Measurements from ENCODE around the gene ERO1A. TPM values are rescaled to one million over a fixed set of nuclear protein-coding genes. Genes with fewer than 3 reads are reported as not detected.
A peak's percentile ranks its signal among the peaks of the same experiment; 100 is the strongest.

Gene ERO1A
- total and polyA plus RNA-seq, 2 of the 4 experiments (the other 2 are of a cell fraction), result 29.7 to 44.6 TPM

GRCh38 chr14:52660832-52661231, 34.5 kb downstream of the ERO1A start:
- in situ Hi-C loops (cut with MboI; ENCODE audit: low sequenced_read_pairs) (no loop called here), dilution Hi-C loops (cut with HindIII; ENCODE audit: low sequenced_read_pairs, unreplicated experiment) (no loop called here), intact Hi-C loops (cut with micrococcal nuclease) (loop anchor here (5.0 kb wide), 1 partner anchor 39 kb away; no protein-coding TSS in a partner anchor)
- Histone ChIP-seq H3K4me1 (ENCODE audit: control insufficient read depth, insufficient read depth, low read length) (no peaks in the 10 kb centered on the region), H3K9me3 (ENCODE audit: control insufficient read depth, insufficient read depth, low read length) (no peaks in the 10 kb centered on the region), H2BK15ac (ENCODE audit: low read depth, low read length) (no peak overlapping the region), H4K91ac (ENCODE audit: insufficient read depth, low read depth, low read length) (no peak overlapping the region), H3K4me2 (ENCODE audit: low read depth, low read length) (no peak overlapping the region), H3K23ac (ENCODE audit: low read depth, low read length) (0 out of 2 replicates have a peak overlapping the region, but pooled peaks have one; percentile 10), H2BK20ac (ENCODE audit: low read depth, low read length) (no peak overlapping the region), H2BK5ac (ENCODE audit: low read depth, low read length, poor library complexity, severe bottlenecking) (no peak overlapping the region), H2AK5ac (ENCODE audit: low read depth, low read length) (no peak overlapping the region), H2AK9ac (replicated peaks; ENCODE audit: low read depth, low read length, poor library complexity) (no peak overlapping the region), H3K18ac (ENCODE audit: low read depth, low read length) (no peak overlapping the region), H4K5ac (ENCODE audit: low read depth, low read length) (no peak overlapping the region), H3K36me3 (ENCODE audit: control insufficient read depth, insufficient read depth, low read length) (peaks cover 10% of the 10 kb centered on the region), H3K4me3 (ENCODE audit: insufficient read depth, low read depth, low read length) (no peak overlapping the region), H3K79me1 (ENCODE audit: low read depth in 1 of 2, low read length in 2 of 2) (peaks cover 5 to 9% of the 10 kb centered on the region in 2 experiments; a peak in 2 of 4 replicates), H3K9ac (ENCODE audit: low read depth, low read length) (no peak overlapping the region), H2AFZ (replicated peaks; ENCODE audit: low read length, poor library complexity) (no peak overlapping the region), H2BK120ac (ENCODE audit: low read depth, low read length) (no peak overlapping the region), H3K9me1 (ENCODE audit: insufficient read depth, low read length) (0 out of 2 replicates have a peak, but pooled peaks cover 4% of the 10 kb centered on the region), H4K8ac (ENCODE audit: low read depth in 2 of 2, low read length in 2 of 2) (no peak overlapping the region), H3K56ac (ENCODE audit: extremely low read depth, insufficient read depth, low read length) (no peak overlapping the region), H3K4ac (ENCODE audit: low read depth, low read length) (no peak overlapping the region), H3K27me3 (ENCODE audit: control insufficient read depth, insufficient read depth, low read length) (no peaks in the 10 kb centered on the region), H4K20me1 (ENCODE audit: insufficient read depth, low read length) (no peaks in the 10 kb centered on the region), H3K27ac (ENCODE audit: insufficient read depth, low read length) (no peak overlapping the region), H3K14ac (replicated peaks; ENCODE audit: low read depth, low read length) (no peak overlapping the region)
- no peak for TF ChIP-seq RAD21 (IDR thresholded peaks at IDR 0.05; ENCODE audit: low read length)
- no peak for TF ChIP-seq USF2 (IDR thresholded peaks at IDR 0.05; ENCODE audit: low read depth, low read length)
- no peak for TF ChIP-seq CEBPB (IDR thresholded peaks at IDR 0.05; ENCODE audit: low read depth, low read length)
- no peak for TF ChIP-seq CHD1 (IDR thresholded peaks at IDR 0.05; ENCODE audit: low read depth, low read length)
- TF ChIP-seq RFX5 (IDR thresholded peaks at IDR 0.05; ENCODE audit: low read depth, low read length), result no peak
- TF ChIP-seq ELK1 (IDR thresholded peaks at IDR 0.05; ENCODE audit: borderline replicate concordance, low read depth, low read length), result no peak
- no peak for TF ChIP-seq MAFK (IDR thresholded peaks at IDR 0.05; ENCODE audit: low read depth, low read length)
- no peak for TF ChIP-seq POLR2A (IDR thresholded peaks at IDR 0.05; ENCODE audit: low read depth, low read length)
- TF ChIP-seq MAZ (IDR thresholded peaks at IDR 0.05; ENCODE audit: borderline replicate concordance, low read depth, low read length), result no peak
- TF ChIP-seq FOS (IDR thresholded peaks at IDR 0.05; ENCODE audit: low read depth, low read length), result no peak
- TF ChIP-seq BHLHE40 (IDR thresholded peaks at IDR 0.05; ENCODE audit: low read depth, low read length), result no peak
- ATAC-seq (ENCODE audit: low read depth) (no peak), DNase-seq (no peak)
- BruUV-seq (replicated peaks), result no TSS peak
- CTCF ChIA-PET, result no interaction called here
- no CpG with 5 or more reads among the region's 1 CpG for WGBS, 2 experiments (ENCODE audit: extremely low coverage in 2 of 2, insufficient read length in 1 of 2)
- POLR2A ChIA-PET (ENCODE audit: unreplicated experiment), result no interaction called here
